ENCODE data around the gene PALLD.

GRCh38 chr4:168782439-168782838 is 285.6 kb downstream of the PALLD start:
- no peak for TF ChIP-seq CTCF (optimal IDR thresholded peaks at IDR 0.05 in 1 of 3, IDR thresholded peaks at IDR 0.05 in 1 of 3, conservative IDR thresholded peaks at IDR 0.05 in 1 of 3; ENCODE audit: extremely low read depth in 1 of 3, insufficient read depth in 2 of 3, low read length in 3 of 3)
- no peak for TF ChIP-seq EZH2 (IDR thresholded peaks at IDR 0.05; ENCODE audit: low read length)

All from keratinocyte (primary cell).